Mesendoderm (in vitro differentiated cells): Measurements from ENCODE around the gene CELF1.

ENCODE experiments used
- DNase-seq: peaks from one replicate; pipeline ENCODE4 v3.0.0; 2013
- H2AK5ac ChIP-seq: 2 replicates; pipeline ENCODE4 v1.6.1; 2013; ENCODE audit warnings: low read length, inconsistent platforms
- H2BK120ac ChIP-seq: 2 replicates; pipeline ENCODE4 v1.6.1; 2013; ENCODE audit warnings: low read depth, mild to moderate bottlenecking, low read length, moderate library complexity, mixed read lengths
- H2BK15ac ChIP-seq: replicated peaks from 2 replicates; pipeline ENCODE4 v1.6.1; 2013; ENCODE audit warnings: low read depth, mild to moderate bottlenecking, moderate library complexity
- H2BK5ac ChIP-seq: 2 replicates; pipeline ENCODE4 v1.6.1; 2013; ENCODE audit warnings: low read length, inconsistent platforms
- H3K18ac ChIP-seq: 2 replicates; pipeline ENCODE4 v1.6.1; 2013; ENCODE audit warnings: mild to moderate bottlenecking, low read length, mixed read lengths
- H3K23ac ChIP-seq: one replicate; pipeline ENCODE4 v1.6.1; 2013; ENCODE audit warnings: low read length
- H3K27ac ChIP-seq: 2 replicates; pipeline ENCODE4 v1.5.1; 2013; ENCODE audit warnings: low read depth, mild to moderate bottlenecking, inconsistent platforms, low read length, moderate library complexity
- H3K27me3 ChIP-seq: 2 replicates; pipeline ENCODE4 v1.6.1; 2013; ENCODE audit warnings: low read length, control low read depth, mild to moderate bottlenecking, inconsistent platforms; ENCODE audit not compliant: insufficient read depth, poor library complexity
- H3K36me3 ChIP-seq: 2 replicates; pipeline ENCODE4 v1.6.1; 2013; ENCODE audit warnings: low read length, inconsistent platforms; ENCODE audit not compliant: control insufficient read depth, insufficient read depth
- H3K4ac ChIP-seq: one replicate; pipeline ENCODE4 v1.6.1; 2013; ENCODE audit warnings: low read depth, mild to moderate bottlenecking, low read length, moderate library complexity
- H3K4me1 ChIP-seq: 2 replicates; pipeline ENCODE4 v1.6.1; 2013; ENCODE audit warnings: low read depth, low read length, inconsistent platforms; ENCODE audit not compliant: control insufficient read depth
- H3K4me2 ChIP-seq: 2 replicates; pipeline ENCODE4 v1.6.1; 2013; ENCODE audit warnings: low read length
- H3K4me3 ChIP-seq: 2 replicates; pipeline ENCODE4 v1.5.1; 2013; ENCODE audit warnings: mild to moderate bottlenecking, low read length
- H3K56ac ChIP-seq: one replicate; pipeline ENCODE4 v1.6.1; 2013; ENCODE audit warnings: low read length
- H3K79me1 ChIP-seq: 2 replicates; pipeline ENCODE4 v1.6.1; 2013; ENCODE audit warnings: low read length, inconsistent platforms
- H3K79me2 ChIP-seq: 2 replicates; pipeline ENCODE4 v1.6.1; 2013; ENCODE audit warnings: mild to moderate bottlenecking, low read length; ENCODE audit not compliant: control insufficient read depth, insufficient read depth
- H3K9ac ChIP-seq: 2 replicates; pipeline ENCODE4 v1.6.1; 2013; ENCODE audit warnings: low read length, inconsistent platforms
- H4K5ac ChIP-seq: one replicate; pipeline ENCODE4 v1.6.1; 2013; ENCODE audit warnings: low read length
- H4K8ac ChIP-seq: one replicate; pipeline ENCODE4 v1.6.1; 2013; ENCODE audit warnings: low read depth, mild to moderate bottlenecking, control low read depth, low read length, moderate library complexity
- WGBS: extraction: QIAGEN DNeasy Blood & Tissue Kit; methylation state at CpG from one replicate; pipeline ENCODE4 v1.1.7; 2013; ENCODE audit warnings: low lambda C conversion rate, missing lambda C conversion rate; ENCODE audit not compliant: insufficient coverage; ENCODE audit errors: extremely low coverage; 5-methylcytosine and 5-hydroxymethylcytosine counted together

CELF1 gene

DNA sequence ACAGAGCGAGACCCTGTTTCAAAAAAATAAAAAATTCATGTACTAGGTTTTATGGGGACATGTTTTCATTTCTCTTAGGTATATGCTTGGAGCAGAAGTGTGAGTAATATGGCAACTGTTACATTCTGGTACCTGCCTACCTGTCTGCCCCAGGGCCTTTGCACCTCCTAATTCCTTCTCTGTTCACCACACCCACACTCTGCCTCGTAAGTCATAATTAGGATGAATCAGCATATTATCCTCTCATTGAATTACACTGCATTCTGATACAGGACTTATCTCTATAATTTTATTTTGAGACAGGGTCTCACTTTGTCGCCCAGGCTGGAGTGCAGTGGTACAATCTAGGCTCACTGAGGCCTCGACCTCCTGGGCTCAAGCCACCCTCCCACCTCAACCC, 100.9 kb downstream of the CELF1 start:
- no peak overlapping the region for H3K27ac ChIP-seq
- H3K79me2 ChIP-seq = no peaks in the 10 kb centered on the region
- H3K36me3 ChIP-seq = peaks cover 1% of the 10 kb centered on the region
- H3K79me1 ChIP-seq = no peaks in the 10 kb centered on the region
- H2BK120ac ChIP-seq = no peak overlapping the region
- no peak overlapping the region for H2BK5ac ChIP-seq
- no peak overlapping the region for H3K4ac ChIP-seq
- DNase-seq = no peak
- H4K8ac ChIP-seq = no peak overlapping the region
- no peak overlapping the region for H3K4me2 ChIP-seq
- H3K4me1 ChIP-seq = no peaks in the 10 kb centered on the region
- no CpG with 5 or more reads among the region's 4 CpGs for WGBS
- H2BK15ac ChIP-seq = no peak overlapping the region
- H3K56ac ChIP-seq = no peak overlapping the region
- no peak overlapping the region for H3K18ac ChIP-seq
- no peak overlapping the region for H2AK5ac ChIP-seq
- H3K9ac ChIP-seq = no peak overlapping the region
- no peak overlapping the region for H3K4me3 ChIP-seq
- no peaks in the 10 kb centered on the region for H3K27me3 ChIP-seq
- no peak overlapping the region for H4K5ac ChIP-seq
- no peak overlapping the region for H3K23ac ChIP-seq

DNA sequence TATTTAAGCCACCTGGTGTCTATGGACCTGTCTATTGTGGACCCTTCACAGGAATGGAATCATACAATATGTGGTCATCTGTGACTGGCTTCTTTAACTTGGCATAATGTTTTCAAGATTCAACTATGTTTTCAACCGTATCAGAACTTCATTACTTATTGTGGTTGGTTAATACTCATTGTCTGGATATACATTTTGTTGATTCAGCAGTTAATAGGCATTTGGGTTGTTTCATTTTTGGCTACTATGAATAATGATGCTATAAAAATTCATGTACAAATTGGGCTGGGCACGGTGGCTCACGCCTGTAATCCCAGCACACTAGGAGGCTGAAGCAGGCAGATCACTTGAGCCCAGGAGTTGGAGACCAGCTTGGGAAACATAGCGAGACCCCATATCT, 101.5 kb downstream of the CELF1 start:
- Histone ChIP-seq H2BK15ac (no peak overlapping the region), H3K4me3 (no peak overlapping the region), H3K4me1 (no peaks in the 10 kb centered on the region), H2BK120ac (no peak overlapping the region), H3K36me3 (peaks cover 1% of the 10 kb centered on the region), H3K18ac (no peak overlapping the region), H3K27ac (no peak overlapping the region), H2AK5ac (no peak overlapping the region), H3K27me3 (no peaks in the 10 kb centered on the region), H4K8ac (no peak overlapping the region), H3K56ac (no peak overlapping the region), H3K23ac (no peak overlapping the region), H3K79me2 (no peaks in the 10 kb centered on the region), H4K5ac (no peak overlapping the region), H3K79me1 (no peaks in the 10 kb centered on the region), H3K9ac (no peak overlapping the region), H3K4me2 (no peak overlapping the region), H3K4ac (no peak overlapping the region), H2BK5ac (no peak overlapping the region)
- no peak for DNase-seq
- WGBS = no CpG with 5 or more reads among the region's 4 CpGs

DNA sequence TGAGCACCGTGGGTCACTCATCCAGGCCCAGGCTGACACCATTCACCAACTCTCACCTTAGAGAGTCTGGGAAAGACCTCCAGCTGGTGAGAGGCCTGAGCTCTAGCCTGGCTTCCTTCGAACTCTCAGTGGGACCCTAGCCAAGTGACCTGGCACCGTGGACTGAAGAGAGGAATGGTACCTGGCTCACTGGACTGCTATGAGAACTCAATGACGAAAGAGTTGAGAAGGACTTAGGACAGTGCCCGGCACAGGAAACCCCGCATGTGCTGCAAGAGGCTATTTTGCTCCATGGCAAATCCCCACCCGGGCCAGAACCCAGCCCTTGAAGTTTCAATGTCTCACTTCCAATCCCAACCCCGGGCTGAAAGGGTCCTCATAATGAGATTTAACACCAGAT, 103.4 kb downstream of the CELF1 start:
- Histone ChIP-seq H4K5ac (no peak overlapping the region), H3K18ac (no peak overlapping the region), H3K4me3 (no peak overlapping the region), H3K27ac (no peak overlapping the region), H2AK5ac (no peak overlapping the region), H2BK5ac (no peak overlapping the region), H3K4me1 (no peaks in the 10 kb centered on the region), H2BK120ac (no peak overlapping the region), H4K8ac (no peak overlapping the region), H3K56ac (no peak overlapping the region), H3K36me3 (peaks cover 1% of the 10 kb centered on the region), H2BK15ac (no peak overlapping the region), H3K4ac (no peak overlapping the region), H3K27me3 (no peaks in the 10 kb centered on the region), H3K79me1 (no peaks in the 10 kb centered on the region), H3K79me2 (no peaks in the 10 kb centered on the region), H3K4me2 (no peak overlapping the region), H3K23ac (no peak overlapping the region), H3K9ac (no peak overlapping the region)
- no peak for DNase-seq
- WGBS = no CpG with 5 or more reads among the region's 8 CpGs

DNA sequence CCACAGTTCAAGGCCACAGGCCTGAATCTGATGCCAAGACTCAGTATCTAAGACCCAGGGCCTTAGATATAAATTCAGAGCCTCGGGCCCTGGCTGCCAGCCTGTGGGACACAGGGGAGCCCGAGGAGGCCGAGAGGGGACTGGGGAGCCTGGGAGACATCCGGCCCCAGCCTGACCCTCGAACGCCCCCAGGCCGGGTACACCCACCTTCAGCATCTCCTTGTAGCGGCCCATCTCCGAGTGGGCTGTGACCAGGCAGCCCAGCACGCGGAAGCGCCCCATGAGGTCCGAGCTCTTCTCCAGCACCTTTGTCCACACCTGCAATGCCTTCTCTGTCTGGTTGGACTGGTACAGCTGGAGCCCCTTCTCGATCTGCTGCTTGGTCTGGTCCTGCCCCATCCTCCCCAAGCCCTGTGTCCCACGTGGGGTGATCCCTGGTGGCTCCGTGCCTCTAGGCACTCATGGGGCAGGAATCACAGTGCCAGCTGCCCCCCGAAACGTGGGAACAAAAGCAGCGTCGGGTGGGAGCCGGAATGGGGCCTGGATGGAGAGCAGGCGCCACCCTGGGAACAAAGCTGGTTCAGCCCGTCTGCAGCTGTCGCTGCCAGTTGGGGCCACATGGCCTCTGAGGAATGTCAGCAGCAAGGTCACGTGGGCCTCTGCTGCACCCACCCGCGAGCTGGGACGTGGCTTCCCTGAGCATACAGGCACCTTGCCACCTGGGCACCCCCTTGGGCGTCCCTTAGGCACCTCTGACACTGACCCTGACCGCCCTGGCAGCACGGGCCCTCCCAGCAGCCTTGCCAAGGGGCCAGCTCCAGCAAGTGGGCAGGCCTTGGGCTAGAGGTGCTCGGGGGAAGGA, 104.1 kb downstream of the CELF1 start, which contains the start of gene RAPSN:
RAPSN (minus strand) TSS at position 571 of the 862 bp plus-strand sequence; CDS start at position 399, 172 bp downstream.
- Histone ChIP-seq H2BK5ac (no peak within 1 kb of the TSS), H3K79me2 (no peaks in the 10 kb centered on the region), H3K4me2 (no peak within 1 kb of the TSS), H3K9ac (no peak within 1 kb of the TSS), H2BK15ac (no peak within 1 kb of the TSS), H4K8ac (no peak within 1 kb of the TSS), H3K27me3 (no peaks in the 10 kb centered on the region), H2AK5ac (no peak within 1 kb of the TSS), H3K36me3 (peaks cover 1% of the 10 kb centered on the region), H3K4me3 (no peak within 1 kb of the TSS), H3K56ac (no peak within 1 kb of the TSS), H3K4ac (no peak within 1 kb of the TSS), H2BK120ac (no peak within 1 kb of the TSS), H4K5ac (no peak within 1 kb of the TSS), H3K18ac (no peak within 1 kb of the TSS), H3K79me1 (no peaks in the 10 kb centered on the region), H3K4me1 (no peaks in the 10 kb centered on the region), H3K23ac (no peak within 1 kb of the TSS), H3K27ac (no peak within 1 kb of the TSS)
- no CpG with 5 or more reads among the region's 32 CpGs for WGBS
- no peak for DNase-seq

DNA sequence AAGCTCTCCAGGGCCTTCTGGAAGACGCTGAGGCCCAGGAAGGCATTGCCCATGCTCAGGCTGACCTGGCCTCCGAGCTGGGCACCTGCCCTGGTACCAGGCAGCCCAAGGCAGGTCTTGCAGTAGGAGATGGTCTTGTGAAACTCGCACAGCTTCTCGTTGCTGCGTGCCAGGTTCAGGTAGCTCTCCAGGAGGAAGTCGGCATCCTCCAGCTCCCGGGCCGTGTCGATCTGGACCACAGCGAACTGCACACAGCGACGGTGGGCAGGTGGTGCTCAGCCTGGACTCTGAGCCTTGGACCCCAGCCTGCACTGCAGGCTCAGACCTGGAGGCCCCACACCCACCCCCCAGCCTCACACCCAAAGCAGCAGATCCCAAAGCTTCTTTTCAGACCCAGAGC, 105.0 kb downstream of the CELF1 start:
- H2BK120ac ChIP-seq = no peak overlapping the region
- no peaks in the 10 kb centered on the region for H3K36me3 ChIP-seq
- H2AK5ac ChIP-seq = no peak overlapping the region
- H3K4ac ChIP-seq = no peak overlapping the region
- H3K4me1 ChIP-seq = no peaks in the 10 kb centered on the region
- H3K9ac ChIP-seq = no peak overlapping the region
- no peak for DNase-seq
- no peak overlapping the region for H3K56ac ChIP-seq
- H3K79me1 ChIP-seq = no peaks in the 10 kb centered on the region
- no peak overlapping the region for H3K4me3 ChIP-seq
- H2BK5ac ChIP-seq = no peak overlapping the region
- H3K4me2 ChIP-seq = no peak overlapping the region
- no peak overlapping the region for H3K23ac ChIP-seq
- no peaks in the 10 kb centered on the region for H3K79me2 ChIP-seq
- no peak overlapping the region for H3K27ac ChIP-seq
- no peak overlapping the region for H2BK15ac ChIP-seq
- WGBS = no CpG with 5 or more reads among the region's 12 CpGs
- no peak overlapping the region for H3K18ac ChIP-seq
- H4K5ac ChIP-seq = no peak overlapping the region
- no peak overlapping the region for H4K8ac ChIP-seq
- H3K27me3 ChIP-seq = no peaks in the 10 kb centered on the region

DNA sequence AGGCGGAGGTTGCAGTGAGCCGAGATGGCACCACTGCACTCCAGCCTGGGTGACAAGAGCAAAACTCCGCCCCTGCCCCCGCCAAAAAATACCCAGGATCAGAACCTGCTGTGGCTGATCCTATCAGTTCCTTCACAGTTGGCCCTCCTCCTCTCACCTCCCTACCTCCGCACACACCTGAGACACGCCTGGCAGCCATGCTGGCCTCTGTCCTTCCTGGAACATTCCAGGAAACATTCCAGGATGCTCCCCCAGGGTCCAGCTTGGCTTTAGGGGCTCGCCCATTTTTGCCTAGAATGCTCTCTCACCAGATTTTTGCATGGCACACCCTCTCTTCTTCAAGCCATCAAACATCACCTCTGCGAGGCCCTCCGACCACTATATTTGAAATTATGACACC, 106.1 kb downstream of the CELF1 start:
- Histone ChIP-seq H3K27ac (no peak overlapping the region), H3K18ac (no peak overlapping the region), H3K23ac (no peak overlapping the region), H2BK5ac (no peak overlapping the region), H2AK5ac (no peak overlapping the region), H3K36me3 (no peaks in the 10 kb centered on the region), H3K56ac (no peak overlapping the region), H3K4ac (no peak overlapping the region), H3K9ac (no peak overlapping the region), H3K79me1 (no peaks in the 10 kb centered on the region), H4K5ac (no peak overlapping the region), H3K4me3 (no peak overlapping the region), H3K27me3 (no peaks in the 10 kb centered on the region), H3K79me2 (no peaks in the 10 kb centered on the region), H2BK120ac (no peak overlapping the region), H2BK15ac (no peak overlapping the region), H3K4me2 (no peak overlapping the region), H4K8ac (no peak overlapping the region), H3K4me1 (no peaks in the 10 kb centered on the region)
- WGBS = no CpG with 5 or more reads among the region's 9 CpGs
- no peak for DNase-seq
